Small intestine (tissue), 7 donors: ENCODE measurements around the gene ZNF22. TPM values are rescaled to one million over a fixed set of nuclear protein-coding genes. Genes with fewer than 3 reads are reported as not detected.

ENCODE experiments used
- DNase-seq, 2 donors: peaks; one replicate each; pipeline versions ENCODE4 v3.0.0 to v3.0.0-alpha.2; 2013
- FAIRE-seq: peaks from 2 replicates; lab custom pipeline; 2012; peaks lifted over from hg19 to GRCh38; lab: Jason Lieb, UNC
- H3K27ac ChIP-seq, 3 donors: one replicate each; pipeline ENCODE4 v1.5.1; 2013; ENCODE audit warnings: low read length in 2 of 3, mild to moderate bottlenecking in 2 of 3, control low read depth in 1 of 3, inconsistent platforms in 1 of 3, low read depth in 1 of 3, moderate library complexity in 1 of 3
- H3K27me3 ChIP-seq, 3 donors: one replicate each; pipeline ENCODE4 v1.6.1; 2013; ENCODE audit warnings: low read length in 3 of 3, inconsistent platforms in 1 of 3; ENCODE audit not compliant: control insufficient read depth in 3 of 3, insufficient read depth in 3 of 3
- H3K36me3 ChIP-seq, 3 donors: one replicate each; pipeline ENCODE4 v1.6.1; 2013; ENCODE audit warnings: low read length in 3 of 3, inconsistent platforms in 1 of 3, low read depth in 1 of 3, mild to moderate bottlenecking in 1 of 3, moderate library complexity in 1 of 3; ENCODE audit not compliant: control insufficient read depth in 3 of 3, insufficient read depth in 2 of 3
- H3K4me1 ChIP-seq, 3 donors: one replicate each; pipeline ENCODE4 v1.6.1; 2013; ENCODE audit warnings: low read length in 2 of 3, inconsistent platforms in 1 of 3, low read depth in 1 of 3, mild to moderate bottlenecking in 1 of 3, moderate library complexity in 1 of 3; ENCODE audit not compliant: control insufficient read depth in 3 of 3, insufficient read depth in 2 of 3
- H3K4me3 ChIP-seq, 3 donors: one replicate each; pipeline ENCODE4 v1.5.1; 2013; ENCODE audit warnings: low read length in 3 of 3, control low read depth in 1 of 3, inconsistent platforms in 1 of 3, low read depth in 1 of 3, mild to moderate bottlenecking in 1 of 3, moderate library complexity in 1 of 3
- H3K9me3 ChIP-seq, 2 donors: one replicate each; pipeline ENCODE4 v1.6.1; 2013; ENCODE audit warnings: low read depth in 1 of 2, low read length in 1 of 2; ENCODE audit not compliant: control insufficient read depth in 2 of 2, insufficient read depth in 1 of 2
- WGBS, 3 donors: extraction: QIAGEN DNeasy Blood & Tissue Kit; methylation state at CpG; one replicate each; pipeline ENCODE4 v1.1.7; 2013; 5-methylcytosine and 5-hydroxymethylcytosine counted together
- polyA plus RNA-seq, 4 donors: library from polyadenylated mRNA; stranded (reverse) in 3 of 4; unstranded in 1 of 4; fragments of 200-250 nt in 3 of 4; fragments of 120-200 nt in 1 of 4; gene quantifications; one replicate each; pipeline versions ENCODE4 v1.2.1 to v1.2.3, GENCODE V29; 2013
- donor health status: healthy with polysubstance abuse.
- donor health status: control.
- donor health status: control.
- donor health status: Bipolar disorder and iron deficiency.
- donor health status: healthy.

ZNF22 gene
- polyA plus RNA-seq, 4 donors: 8.1 to 30.3 (median 13.3) TPM

DNA sequence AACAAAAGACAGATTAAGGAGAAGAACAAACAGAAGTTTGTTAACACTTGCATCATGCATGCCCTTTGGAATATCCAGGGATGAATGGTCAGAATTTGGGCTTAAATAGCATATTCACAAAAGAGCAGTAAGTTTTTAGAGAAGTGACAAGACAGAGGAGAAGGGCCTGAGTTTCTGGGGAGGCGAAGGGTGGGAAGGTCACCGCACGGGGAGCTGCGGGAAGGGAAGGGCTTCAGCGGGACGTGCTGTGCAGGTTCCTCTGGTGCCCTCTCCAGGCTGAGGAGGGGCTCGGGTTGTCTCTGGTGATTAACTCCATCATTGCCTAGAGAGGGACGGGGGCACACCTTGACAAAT lies 10.4 kb upstream of the ZNF22 start:
- no peak overlapping the region for H3K27ac ChIP-seq
- H3K4me3 ChIP-seq: no peak overlapping the region
- FAIRE-seq: no peak

DNA sequence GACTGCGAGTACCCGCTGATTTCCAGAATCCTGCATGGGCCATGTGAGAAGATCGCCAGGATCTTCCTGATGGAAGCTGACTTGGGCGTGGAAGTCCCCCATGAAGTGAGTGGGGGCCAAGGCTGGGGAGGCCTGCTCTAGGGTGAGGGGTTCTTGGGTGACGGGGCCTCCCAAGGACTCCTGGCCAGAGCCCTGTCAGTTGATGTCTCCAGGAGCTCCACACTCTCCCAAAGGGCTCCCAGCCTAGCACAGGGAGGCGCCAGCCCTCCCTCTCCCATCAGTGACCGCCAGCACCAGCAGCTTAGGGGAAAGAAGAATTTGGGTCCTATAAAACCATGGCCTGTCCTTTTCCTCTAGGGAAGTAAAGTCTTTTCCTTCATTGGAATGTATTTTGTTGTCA lies 9.8 kb upstream of the ZNF22 start:
- no peak overlapping the region for H3K4me3 ChIP-seq
- no peaks in the 10 kb centered on the region for H3K27me3 ChIP-seq
- peaks cover 0 to 52% (median 15%) of the 10 kb centered on the region in 3 donors for H3K36me3 ChIP-seq
- WGBS, 3 donors: 95 to 98% (median 97%) methylated on average over 7 of the region's 7 CpGs
- no peak overlapping the region for H3K27ac ChIP-seq
- FAIRE-seq (no peak), DNase-seq (no peak)
- H3K4me1 ChIP-seq: peaks cover 0 to 10% (median under 1%) of the 10 kb centered on the region in 3 donors
- no peaks in the 10 kb centered on the region for H3K9me3 ChIP-seq

More for the DNA sequence above, 10.4 kb upstream of the ZNF22 start:
- Histone ChIP-seq H3K27me3 (no peaks in the 10 kb centered on the region), H3K4me1 (peaks cover 0 to 7% (median 0%) of the 10 kb centered on the region in 3 donors), H3K9me3 (no peaks in the 10 kb centered on the region), H3K36me3 (peaks cover 0 to 56% (median 15%) of the 10 kb centered on the region in 3 donors)
- DNase-seq: peak in 1 of 2 donors; percentile 34
- WGBS, 3 donors: 41 to 76% (median 53%) methylated on average over 8 of the region's 8 CpGs

GRCh38 chr10:44991571-44991970 lies 9.2 kb upstream of the ZNF22 start:
- Histone ChIP-seq H3K36me3 (peaks cover 0 to 52% (median 15%) of the 10 kb centered on the region in 3 donors), H3K27me3 (no peaks in the 10 kb centered on the region), H3K27ac (no peak overlapping the region), H3K4me3 (no peak overlapping the region), H3K9me3 (no peaks in the 10 kb centered on the region), H3K4me1 (peaks cover 0 to 15% (median 2%) of the 10 kb centered on the region in 3 donors)
- 75 to 83% (median 81%) methylated on average over 5 of the region's 5 CpGs for whole genome bisulfite sequencing, 3 donors
- FAIRE-seq (no peak), DNase-seq (no peak)

DNA sequence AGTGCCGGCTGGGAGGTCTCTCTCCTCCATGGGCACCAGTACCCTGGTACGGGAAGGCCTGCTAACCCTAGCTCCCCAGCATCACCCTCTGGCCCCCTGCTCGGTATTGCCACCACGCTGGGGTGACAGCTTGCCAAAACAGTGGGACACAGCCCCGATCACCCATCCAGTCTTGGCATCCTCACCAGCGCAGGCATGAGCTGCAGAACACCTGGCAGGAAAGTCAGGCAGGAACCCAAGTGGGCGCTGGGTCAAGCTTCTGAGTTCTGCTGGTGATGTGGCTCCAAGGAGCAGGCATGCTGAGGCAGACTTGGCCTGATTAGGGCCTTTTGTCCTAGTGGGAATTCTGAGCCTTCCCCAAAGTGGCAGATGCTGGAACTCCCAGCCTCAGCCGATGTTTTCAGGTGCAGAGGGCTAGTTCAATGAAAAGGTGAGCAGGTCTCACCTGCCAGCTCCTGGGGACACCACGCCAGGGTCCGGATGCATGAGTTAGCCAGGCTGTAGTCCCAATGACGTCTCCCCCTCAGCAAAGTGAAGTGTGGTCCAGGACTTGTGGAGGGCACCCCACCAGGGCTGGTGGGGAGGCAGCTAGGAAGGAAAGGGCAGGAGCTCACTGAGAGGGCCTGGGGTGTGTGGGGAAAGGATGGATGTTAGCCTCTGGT lies 8.5 kb upstream of the ZNF22 start:
- peaks cover 0 to 52% (median 15%) of the 10 kb centered on the region in 3 donors for H3K36me3 ChIP-seq
- no peak overlapping the region for H3K4me3 ChIP-seq
- DNase-seq (no peak), FAIRE-seq (no peak)
- no peaks in the 10 kb centered on the region for H3K27me3 ChIP-seq
- H3K27ac ChIP-seq: no peak overlapping the region
- H3K9me3 ChIP-seq: no peaks in the 10 kb centered on the region
- 87 to 89% (median 89%) methylated on average over 11 of the region's 11 CpGs for WGBS, 3 donors
- peaks cover 0 to 19% (median 2%) of the 10 kb centered on the region in 3 donors for H3K4me1 ChIP-seq

- FAIRE-seq (no peak), DNase-seq (no peak)
- peaks cover 0 to 19% (median 6%) of the 10 kb centered on the region in 3 donors for H3K4me1 ChIP-seq
- no peak overlapping the region for H3K4me3 ChIP-seq
- H3K9me3 ChIP-seq: no peaks in the 10 kb centered on the region
- no peak overlapping the region for H3K27ac ChIP-seq
- 93 to 95% (median 94%) methylated on average over 8 of the region's 8 CpGs for WGBS, 3 donors
- peaks cover 0 to 52% (median 15%) of the 10 kb centered on the region in 3 donors for H3K36me3 ChIP-seq
- H3K27me3 ChIP-seq: no peaks in the 10 kb centered on the region
These were observed 7.9 kb upstream of the ZNF22 start for GRCh38 chr10:44992732-44993225.

GRCh38 chr10:44993226-44993921 lies 7.3 kb upstream of the ZNF22 start:
- no peak for FAIRE-seq
- H3K4me1 ChIP-seq: peaks cover 0 to 19% (median 6%) of the 10 kb centered on the region in 3 donors

DNA sequence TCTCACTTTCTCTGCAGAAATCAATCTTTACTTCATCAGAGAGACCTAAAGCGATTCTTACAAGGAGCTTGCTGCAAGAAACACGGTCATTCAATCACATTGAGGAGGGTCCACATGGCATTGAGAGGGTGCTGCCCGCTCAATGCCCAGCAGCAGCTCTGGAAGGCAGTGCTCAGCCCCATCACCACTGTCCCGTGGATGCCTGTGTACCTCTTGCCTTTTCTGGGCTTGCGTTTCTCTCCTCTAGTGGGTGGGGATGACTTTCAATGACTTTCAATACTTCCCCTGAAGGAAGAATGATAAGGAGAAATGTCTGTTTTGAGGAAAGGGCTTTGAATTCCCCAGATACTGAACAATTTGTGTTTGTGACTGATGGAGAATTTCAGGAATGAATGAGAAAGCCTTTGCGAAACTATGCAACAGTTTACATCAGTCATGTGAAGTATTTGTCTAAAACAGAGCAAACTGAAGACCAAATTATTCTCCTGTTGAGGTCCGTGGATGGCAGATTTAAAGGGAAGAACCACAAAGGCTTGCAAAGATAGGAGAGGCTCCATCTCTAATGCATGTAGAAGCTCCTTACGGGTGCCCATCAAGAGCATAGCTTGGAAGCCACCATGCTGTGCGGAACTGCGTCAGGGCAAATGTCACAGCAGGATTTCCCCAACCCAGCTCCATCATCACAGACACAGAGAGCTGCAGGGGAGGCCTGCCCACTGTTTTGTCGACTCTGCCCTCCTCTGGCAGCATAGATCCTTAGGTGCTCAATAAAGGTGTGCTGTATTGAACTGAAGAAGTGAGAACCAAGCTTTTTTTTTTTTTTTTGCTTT lies 6.6 kb upstream of the ZNF22 start:
- peaks cover 0 to 19% (median 6%) of the 10 kb centered on the region in 3 donors for H3K4me1 ChIP-seq
- DNase-seq (no peak), FAIRE-seq (no peak)
- H3K27me3 ChIP-seq: no peaks in the 10 kb centered on the region
- peaks cover 0 to 44% (median 15%) of the 10 kb centered on the region in 3 donors for H3K36me3 ChIP-seq
- peak overlapping the region in 1 of 3 donors; percentile 29 for H3K27ac ChIP-seq
- no peak overlapping the region for H3K4me3 ChIP-seq
- no peaks in the 10 kb centered on the region for H3K9me3 ChIP-seq
- WGBS, 3 donors: 78 to 88% (median 88%) methylated on average over 11 of the region's 11 CpGs

More at GRCh38 chr10:44993226-44993921, 7.3 kb upstream of the ZNF22 start:
- Histone ChIP-seq H3K9me3 (no peaks in the 10 kb centered on the region), H3K4me3 (no peak overlapping the region), H3K27me3 (no peaks in the 10 kb centered on the region), H3K36me3 (peaks cover 0 to 52% (median 15%) of the 10 kb centered on the region in 3 donors), H3K27ac (no peak overlapping the region)
- DNase-seq: no peak
- 82 to 91% (median 85%) methylated on average over 14 of the region's 14 CpGs for WGBS, 3 donors
